Trophoblast cell (in vitro differentiated cells and primary cell): ENCODE results near the gene ERGIC1.

Experiments
- DNase-seq, 2 donors: peaks; one replicate each; pipeline ENCODE4 v3.0.0-alpha.2; 2016
- H2AFZ ChIP-seq: 2 replicates; pipeline ENCODE4 v1.6.1; 2013; ENCODE audit warnings: low read length, moderate library complexity, mild to moderate bottlenecking; ENCODE audit not compliant: insufficient read depth, poor library complexity
- H2AK5ac ChIP-seq: 2 replicates; pipeline ENCODE4 v1.6.1; 2013; ENCODE audit warnings: mild to moderate bottlenecking, low read length
- H2BK120ac ChIP-seq: 2 replicates; pipeline ENCODE4 v1.6.1; 2013; ENCODE audit warnings: low read length, mild to moderate bottlenecking, moderate library complexity; ENCODE audit not compliant: insufficient read depth, poor library complexity
- H2BK12ac ChIP-seq: 2 replicates; pipeline ENCODE4 v1.6.1; 2013; ENCODE audit warnings: mild to moderate bottlenecking, low read length, moderate library complexity
- H2BK5ac ChIP-seq: 2 replicates; pipeline ENCODE4 v1.6.1; 2013; ENCODE audit warnings: low read length, low read depth, moderate library complexity, mild to moderate bottlenecking; ENCODE audit not compliant: poor library complexity
- H3K14ac ChIP-seq: 2 replicates; pipeline ENCODE4 v1.6.1; 2013; ENCODE audit warnings: mild to moderate bottlenecking, low read length
- H3K18ac ChIP-seq: 2 replicates; pipeline ENCODE4 v1.6.1; 2013; ENCODE audit warnings: mild to moderate bottlenecking, low read length
- H3K23ac ChIP-seq: 2 replicates; pipeline ENCODE4 v1.6.1; 2013; ENCODE audit warnings: low read length
- H3K27ac ChIP-seq: 2 replicates; pipeline ENCODE4 v1.5.1; 2013; ENCODE audit warnings: low read depth, mild to moderate bottlenecking, inconsistent platforms, low read length, moderate library complexity
- H3K27me3 ChIP-seq: 2 replicates; pipeline ENCODE4 v1.6.1; 2013; ENCODE audit warnings: inconsistent platforms, mild to moderate bottlenecking, low read length, moderate library complexity; ENCODE audit not compliant: insufficient read depth
- H3K36me3 ChIP-seq, 2 experiments: 1 replicate in 1 of 2; 2 replicates in 1 of 2; pipeline ENCODE4 v1.6.1; 2013; ENCODE audit warnings: low read length in 2 of 2, mild to moderate bottlenecking in 2 of 2, moderate library complexity in 1 of 2; ENCODE audit not compliant: insufficient read depth in 2 of 2, control insufficient read depth in 1 of 2
- H3K4ac ChIP-seq: 2 replicates; pipeline ENCODE4 v1.6.1; 2013; ENCODE audit warnings: low read depth, mild to moderate bottlenecking, low read length, moderate library complexity
- H3K4me1 ChIP-seq, 2 experiments: 1 replicate in 1 of 2; 2 replicates in 1 of 2; pipeline ENCODE4 v1.6.1; 2013; ENCODE audit warnings: low read length in 2 of 2, mild to moderate bottlenecking in 2 of 2, moderate library complexity in 1 of 2; ENCODE audit not compliant: insufficient read depth in 2 of 2, control insufficient read depth in 1 of 2
- H3K4me2 ChIP-seq: 2 replicates; pipeline ENCODE4 v1.6.1; 2013; ENCODE audit warnings: inconsistent platforms, mild to moderate bottlenecking, low read length, moderate library complexity
- H3K4me3 ChIP-seq: 2 replicates; pipeline ENCODE4 v1.5.1; 2013; ENCODE audit warnings: mild to moderate bottlenecking, low read depth, low read length, inconsistent platforms
- H3K79me1 ChIP-seq: one replicate; pipeline ENCODE4 v1.6.1; 2013; ENCODE audit warnings: low read length
- H3K79me2 ChIP-seq: 2 replicates; pipeline ENCODE4 v1.6.1; 2013; ENCODE audit warnings: low read length, mild to moderate bottlenecking; ENCODE audit not compliant: control insufficient read depth, insufficient read depth, poor library complexity
- H3K9ac ChIP-seq: 2 replicates; pipeline ENCODE4 v1.6.1; 2013; ENCODE audit warnings: mild to moderate bottlenecking, low read length
- H3K9me3 ChIP-seq: 2 replicates; pipeline ENCODE4 v1.6.1; 2013; ENCODE audit warnings: low read depth, mild to moderate bottlenecking, control low read depth, inconsistent platforms, low read length; ENCODE audit not compliant: insufficient read depth
- H4K12ac ChIP-seq: 2 replicates; pipeline ENCODE4 v1.6.1; 2013; ENCODE audit warnings: low read depth, mild to moderate bottlenecking, low read length, moderate library complexity
- H4K8ac ChIP-seq: 2 replicates; pipeline ENCODE4 v1.6.1; 2013; ENCODE audit warnings: low read depth, mild to moderate bottlenecking, low read length, moderate library complexity
- H4K91ac ChIP-seq: one replicate; pipeline ENCODE4 v1.6.1; 2013; ENCODE audit warnings: low read depth, mild to moderate bottlenecking, low read length, moderate library complexity
- WGBS: extraction: QIAGEN DNeasy Blood & Tissue Kit; methylation state at CpG from one replicate; pipeline ENCODE4 v1.1.7; 2013; ENCODE audit warnings: missing lambda C conversion rate; ENCODE audit not compliant: insufficient read length, insufficient coverage; ENCODE audit errors: extremely low coverage; 5-methylcytosine and 5-hydroxymethylcytosine counted together

ERGIC1 gene

GRCh38 chr5:172869691-172870090, 35.6 kb downstream of the ERGIC1 start:
- no CpG with 5 or more reads among the region's 1 CpG for WGBS
- no peaks in the 10 kb centered on the region for H3K27me3 ChIP-seq
- no peak overlapping the region for H2AFZ ChIP-seq
- no peaks in the 10 kb centered on the region for H3K79me2 ChIP-seq
- H3K9me3 ChIP-seq = no peaks in the 10 kb centered on the region
- no peak overlapping the region for H2BK12ac ChIP-seq
- no peak overlapping the region for H3K18ac ChIP-seq
- no peak overlapping the region for H3K4me3 ChIP-seq
- peaks cover 0 to 2% of the 10 kb centered on the region in 2 experiments for H3K36me3 ChIP-seq
- no peak overlapping the region for H3K27ac ChIP-seq
- H2BK5ac ChIP-seq = no peak overlapping the region
- H3K23ac ChIP-seq = no peak overlapping the region
- H3K4me1 ChIP-seq = peaks cover 10 to 15% of the 10 kb centered on the region in 2 experiments
- H3K4me2 ChIP-seq = no peak overlapping the region
- no peak overlapping the region for H2BK120ac ChIP-seq
- H3K79me1 ChIP-seq = peaks cover 3% of the 10 kb centered on the region
- no peak overlapping the region for H3K14ac ChIP-seq
- no peak for DNase-seq
- no peak overlapping the region for H4K91ac ChIP-seq
- H4K8ac ChIP-seq = no peak overlapping the region
- H2AK5ac ChIP-seq = no peak overlapping the region
- H3K9ac ChIP-seq = no peak overlapping the region
- no peak overlapping the region for H4K12ac ChIP-seq
- no peak overlapping the region for H3K4ac ChIP-seq

GRCh38 chr5:172870291-172870714, 36.3 kb downstream of the ERGIC1 start:
- Histone ChIP-seq H2AFZ (no peak overlapping the region), H4K12ac (no peak overlapping the region), H4K91ac (no peak overlapping the region), H3K23ac (no peak overlapping the region), H3K79me1 (peaks cover 3% of the 10 kb centered on the region), H3K9me3 (no peaks in the 10 kb centered on the region), H3K79me2 (no peaks in the 10 kb centered on the region), H3K4me3 (no peak overlapping the region), H3K4me2 (no peak overlapping the region), H3K9ac (no peak overlapping the region), H3K27me3 (no peaks in the 10 kb centered on the region), H2BK120ac (no peak overlapping the region), H3K36me3 (peaks cover 0 to 2% of the 10 kb centered on the region in 2 experiments), H2BK12ac (no peak overlapping the region), H3K27ac (peak overlapping the region; percentile 29), H4K8ac (no peak overlapping the region), H2BK5ac (no peak overlapping the region), H3K4ac (no peak overlapping the region), H3K4me1 (peaks cover 10 to 15% of the 10 kb centered on the region in 2 experiments), H2AK5ac (no peak overlapping the region), H3K14ac (no peak overlapping the region), H3K18ac (no peak overlapping the region)
- no CpG with 5 or more reads among the region's 4 CpGs for WGBS
- DNase-seq = peak; percentile 88 to 90

DNA sequence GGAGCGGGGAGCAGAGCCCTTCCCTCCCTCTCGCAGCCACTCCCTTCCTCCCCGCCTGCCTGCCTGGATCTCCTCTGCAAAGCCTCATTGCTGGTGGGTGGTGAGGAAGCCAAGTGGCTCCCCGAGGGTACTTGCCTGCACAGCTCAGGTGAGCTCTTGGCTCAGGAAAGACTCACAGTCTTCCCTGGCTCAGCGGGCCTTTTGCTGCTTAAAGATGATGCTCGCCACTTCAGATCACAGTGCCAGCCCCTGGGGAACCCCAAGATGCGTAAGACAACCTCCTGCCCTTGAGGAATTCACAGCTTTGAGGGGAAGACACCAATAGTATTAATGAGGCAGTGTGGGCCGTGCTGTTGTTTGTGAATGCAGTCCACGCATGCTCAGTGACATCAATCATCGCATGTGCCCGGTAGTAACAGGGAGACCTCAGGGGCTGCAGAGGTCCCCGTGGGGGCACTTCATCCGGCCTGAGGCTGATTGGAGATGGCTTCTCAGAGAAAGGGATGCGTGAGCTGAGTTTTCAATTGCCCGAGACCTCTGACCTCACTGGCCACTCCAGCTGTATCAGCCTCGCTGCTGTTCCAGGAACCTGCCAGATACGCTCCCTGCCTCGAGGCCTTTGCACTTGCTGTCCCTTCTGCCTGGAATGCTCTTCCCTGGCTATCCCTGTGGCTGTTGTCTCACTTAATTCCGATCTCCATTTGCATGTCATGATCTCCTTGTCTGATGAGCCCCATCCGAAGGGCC, 36.8 kb downstream of the ERGIC1 start:
- no peak overlapping the region for H3K23ac ChIP-seq
- H3K79me1 ChIP-seq = peaks cover 3% of the 10 kb centered on the region
- H4K8ac ChIP-seq = no peak overlapping the region
- H3K27ac ChIP-seq = peak overlapping the region; percentile 29
- H2AFZ ChIP-seq = no peak overlapping the region
- H2BK120ac ChIP-seq = no peak overlapping the region
- no peak overlapping the region for H3K4me2 ChIP-seq
- no peak overlapping the region for H3K4ac ChIP-seq
- no peak overlapping the region for H2AK5ac ChIP-seq
- H2BK12ac ChIP-seq = no peak overlapping the region
- no peak overlapping the region for H3K4me3 ChIP-seq
- H3K18ac ChIP-seq = no peak overlapping the region
- H4K12ac ChIP-seq = no peak overlapping the region
- H3K27me3 ChIP-seq = no peaks in the 10 kb centered on the region
- no peak overlapping the region for H3K9ac ChIP-seq
- WGBS = no CpG with 5 or more reads among the region's 20 CpGs
- peak; percentile 41 to 61 for DNase-seq
- H4K91ac ChIP-seq = no peak overlapping the region
- no peak overlapping the region for H3K14ac ChIP-seq
- H3K79me2 ChIP-seq = no peaks in the 10 kb centered on the region
- peaks cover 10 to 15% of the 10 kb centered on the region in 2 experiments for H3K4me1 ChIP-seq
- no peak overlapping the region for H2BK5ac ChIP-seq
- H3K9me3 ChIP-seq = no peaks in the 10 kb centered on the region
- peaks cover 0 to 2% of the 10 kb centered on the region in 2 experiments for H3K36me3 ChIP-seq

- Histone ChIP-seq H3K4me2 (no peak overlapping the region), H4K12ac (no peak overlapping the region)
Measured at GRCh38 chr5:172871536-172871935, 37.5 kb downstream of the ERGIC1 start.

More at GRCh38 chr5:172871536-172871935, 37.5 kb downstream of the ERGIC1 start:
- Histone ChIP-seq H4K8ac (no peak overlapping the region), H2BK5ac (no peak overlapping the region), H3K4me1 (peaks cover 10 to 15% of the 10 kb centered on the region in 2 experiments), H3K14ac (no peak overlapping the region), H3K9me3 (no peaks in the 10 kb centered on the region), H3K18ac (no peak overlapping the region), H3K4me3 (no peak overlapping the region), H3K79me1 (peaks cover 3% of the 10 kb centered on the region), H3K79me2 (no peaks in the 10 kb centered on the region), H2AFZ (no peak overlapping the region), H3K27me3 (no peaks in the 10 kb centered on the region), H4K91ac (no peak overlapping the region), H2BK120ac (no peak overlapping the region), H3K27ac (no peak overlapping the region), H3K9ac (no peak overlapping the region), H2BK12ac (no peak overlapping the region), H3K4ac (no peak overlapping the region), H3K23ac (no peak overlapping the region), H2AK5ac (no peak overlapping the region), H3K36me3 (peaks cover 0 to 2% of the 10 kb centered on the region in 2 experiments)
- no peak for DNase-seq
- WGBS = no CpG with 5 or more reads among the region's 3 CpGs
